ENCODE data around the gene ZC3H12A.

- TF ChIP-seq, protein P1, sequence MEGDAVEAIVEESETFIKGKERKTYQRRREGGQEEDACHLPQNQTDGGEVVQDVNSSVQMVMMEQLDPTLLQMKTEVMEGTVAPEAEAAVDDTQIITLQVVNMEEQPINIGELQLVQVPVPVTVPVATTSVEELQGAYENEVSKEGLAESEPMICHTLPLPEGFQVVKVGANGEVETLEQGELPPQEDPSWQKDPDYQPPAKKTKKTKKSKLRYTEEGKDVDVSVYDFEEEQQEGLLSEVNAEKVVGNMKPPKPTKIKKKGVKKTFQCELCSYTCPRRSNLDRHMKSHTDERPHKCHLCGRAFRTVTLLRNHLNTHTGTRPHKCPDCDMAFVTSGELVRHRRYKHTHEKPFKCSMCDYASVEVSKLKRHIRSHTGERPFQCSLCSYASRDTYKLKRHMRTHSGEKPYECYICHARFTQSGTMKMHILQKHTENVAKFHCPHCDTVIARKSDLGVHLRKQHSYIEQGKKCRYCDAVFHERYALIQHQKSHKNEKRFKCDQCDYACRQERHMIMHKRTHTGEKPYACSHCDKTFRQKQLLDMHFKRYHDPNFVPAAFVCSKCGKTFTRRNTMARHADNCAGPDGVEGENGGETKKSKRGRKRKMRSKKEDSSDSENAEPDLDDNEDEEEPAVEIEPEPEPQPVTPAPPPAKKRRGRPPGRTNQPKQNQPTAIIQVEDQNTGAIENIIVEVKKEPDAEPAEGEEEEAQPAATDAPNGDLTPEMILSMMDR (tag by site-specific recombination; IDR thresholded peaks at IDR 0.05) = no peak
- TF ChIP-seq KLF7 (tag by site-specific recombination; IDR thresholded peaks at IDR 0.05; ENCODE audit: borderline replicate concordance) (no peak), ZNF121 (tag by site-specific recombination; IDR thresholded peaks at IDR 0.05) (no peak), ZNF157 (tag by site-specific recombination; IDR thresholded peaks at IDR 0.05) (no peak), ZNF239 (tag by site-specific recombination; IDR thresholded peaks at IDR 0.05) (no peak), ZNF488 (tag by site-specific recombination; IDR thresholded peaks at IDR 0.05) (no peak), PRDM6 (tag by site-specific recombination; IDR thresholded peaks at IDR 0.05) (no peak), ZNF792 (tag by site-specific recombination; IDR thresholded peaks at IDR 0.05) (no peak)
These were observed 15.8 kb upstream of the ZC3H12A start for GRCh38 chr1:37458551-37458950.
